Muscle of leg (tissue), 11 donors: ENCODE measurements around the gene ITK. TPM values are rescaled to one million over a fixed set of nuclear protein-coding genes. Genes with fewer than 3 reads are reported as not detected.

ENCODE experiments used
- DNase-seq: peaks from one replicate; pipeline ENCODE4 v3.0.0; 2013
- H3K27ac ChIP-seq: one replicate; pipeline ENCODE4 v1.5.1; 2013; ENCODE audit warnings: mild to moderate bottlenecking, low read length, control low read depth
- H3K27me3 ChIP-seq: one replicate; pipeline ENCODE4 v1.6.1; 2013; ENCODE audit warnings: low read length; ENCODE audit not compliant: control insufficient read depth, insufficient read depth
- H3K36me3 ChIP-seq: one replicate; pipeline ENCODE4 v1.6.1; 2013; ENCODE audit warnings: low read length; ENCODE audit not compliant: control insufficient read depth, insufficient read depth
- H3K4me1 ChIP-seq: one replicate; pipeline ENCODE4 v1.6.1; 2013; ENCODE audit warnings: low read length; ENCODE audit not compliant: control insufficient read depth, insufficient read depth
- H3K4me3 ChIP-seq: one replicate; pipeline ENCODE4 v1.5.1; 2013; ENCODE audit warnings: low read length, control low read depth
- H3K9me3 ChIP-seq: replicated peaks from 2 replicates; pipeline ENCODE4 v1.6.1; 2013; ENCODE audit warnings: low read depth, low read length; ENCODE audit not compliant: control insufficient read depth
- WGBS: methylation state at CpG from one replicate; pipeline ENCODE4 v1.1.5; 2013; ENCODE audit warnings: missing lambda C conversion rate; ENCODE audit not compliant: insufficient coverage; 5-methylcytosine and 5-hydroxymethylcytosine counted together
- polyA plus RNA-seq, 8 donors: library from polyadenylated mRNA; unstranded; fragments of 120-200 nt; gene quantifications; one replicate each; pipeline versions ENCODE4 v1.2.1 to v1.2.3, GENCODE V29; 2013; ENCODE audit warnings: inconsistent platforms in 1 of 8, low replicate concordance in 1 of 8; ENCODE audit not compliant: insufficient read length in 8 of 8, insufficient read depth in 1 of 8
- total RNA-seq: library from RNA; stranded (reverse); fragments of 120-200 nt; gene quantifications from one replicate; pipeline ENCODE4 v1.2.4, GENCODE V29; 2013

Gene ITK
- total and polyA plus RNA-seq, 9 donors: 0.08 to 0.54 (median 0.21) TPM

- DNase-seq: no peak
- Histone ChIP-seq H3K4me3 (no peak overlapping the region), H3K4me1 (no peaks in the 10 kb centered on the region), H3K36me3 (no peaks in the 10 kb centered on the region), H3K9me3 (no peaks in the 10 kb centered on the region), H3K27me3 (no peaks in the 10 kb centered on the region), H3K27ac (no peak overlapping the region)
Observed at GRCh38 chr5:157188270-157188669, 7.6 kb downstream of the ITK start.

GRCh38 chr5:157189223-157189622 lies 8.6 kb downstream of the ITK start:
- DNase-seq: no peak
- H3K36me3 ChIP-seq: no peaks in the 10 kb centered on the region
- WGBS: 68% methylated on average over 4 of the region's 7 CpGs
- no peak overlapping the region for H3K27ac ChIP-seq
- H3K4me1 ChIP-seq: no peaks in the 10 kb centered on the region
- H3K4me3 ChIP-seq: no peak overlapping the region
- H3K9me3 ChIP-seq: no peaks in the 10 kb centered on the region
- H3K27me3 ChIP-seq: peaks cover 3% of the 10 kb centered on the region

- H3K9me3 ChIP-seq: no peaks in the 10 kb centered on the region
- no peak overlapping the region for H3K27ac ChIP-seq
- H3K4me3 ChIP-seq: no peak overlapping the region
- peaks cover 3% of the 10 kb centered on the region for H3K27me3 ChIP-seq
- H3K36me3 ChIP-seq: no peaks in the 10 kb centered on the region
- DNase-seq: no peak
- 90% methylated on average over 2 of the region's 10 CpGs for WGBS
- H3K4me1 ChIP-seq: no peaks in the 10 kb centered on the region
Observed at GRCh38 chr5:157193699-157194424, 13.2 kb downstream of the ITK start.

GRCh38 chr5:157196045-157196444 lies 15.4 kb downstream of the ITK start:
- Histone ChIP-seq H3K4me1 (no peaks in the 10 kb centered on the region), H3K36me3 (no peaks in the 10 kb centered on the region), H3K9me3 (no peaks in the 10 kb centered on the region), H3K27ac (no peak overlapping the region), H3K4me3 (no peak overlapping the region), H3K27me3 (peaks cover 3% of the 10 kb centered on the region)
- DNase-seq: no peak

- no peak overlapping the region for H3K4me3 ChIP-seq
- no peaks in the 10 kb centered on the region for H3K4me1 ChIP-seq
- WGBS: no CpG with 5 or more reads among the region's 3 CpGs
- H3K27me3 ChIP-seq: peaks cover 3% of the 10 kb centered on the region
- H3K9me3 ChIP-seq: no peaks in the 10 kb centered on the region
- H3K27ac ChIP-seq: no peak overlapping the region
- DNase-seq: no peak
- no peaks in the 10 kb centered on the region for H3K36me3 ChIP-seq
Observed at GRCh38 chr5:157197086-157197485, 16.4 kb downstream of the ITK start.

GRCh38 chr5:157198277-157198986 lies 17.8 kb downstream of the ITK start:
- Histone ChIP-seq H3K27ac (no peak overlapping the region), H3K4me3 (no peak overlapping the region), H3K27me3 (peaks cover 3% of the 10 kb centered on the region), H3K9me3 (no peaks in the 10 kb centered on the region), H3K4me1 (no peaks in the 10 kb centered on the region), H3K36me3 (no peaks in the 10 kb centered on the region)
- 31% methylated on average over 2 of the region's 5 CpGs for WGBS
- no peak for DNase-seq

GRCh38 chr5:157201857-157202256 lies 21.2 kb downstream of the ITK start:
- H3K36me3 ChIP-seq: no peaks in the 10 kb centered on the region
- 82% methylated on average over 2 of the region's 4 CpGs for WGBS

GRCh38 chr5:157203417-157203816 lies 22.8 kb downstream of the ITK start:
- 65% methylated on average over 2 of the region's 4 CpGs for WGBS
- Histone ChIP-seq H3K4me3 (no peak overlapping the region), H3K36me3 (no peaks in the 10 kb centered on the region), H3K27me3 (no peaks in the 10 kb centered on the region), H3K4me1 (no peaks in the 10 kb centered on the region), H3K9me3 (no peaks in the 10 kb centered on the region), H3K27ac (no peak overlapping the region)
- DNase-seq: no peak

More at GRCh38 chr5:157201857-157202256, 21.2 kb downstream of the ITK start:
- Histone ChIP-seq H3K4me3 (no peak overlapping the region), H3K27me3 (no peaks in the 10 kb centered on the region), H3K4me1 (no peaks in the 10 kb centered on the region), H3K27ac (no peak overlapping the region), H3K9me3 (no peaks in the 10 kb centered on the region)
- DNase-seq: no peak

- Histone ChIP-seq H3K9me3 (no peaks in the 10 kb centered on the region), H3K4me3 (no peak overlapping the region), H3K36me3 (no peaks in the 10 kb centered on the region), H3K27me3 (no peaks in the 10 kb centered on the region), H3K27ac (no peak overlapping the region), H3K4me1 (no peaks in the 10 kb centered on the region)
- DNase-seq: no peak
- WGBS: no CpG with 5 or more reads among the region's 4 CpGs
Observed at GRCh38 chr5:157204765-157205164, 24.1 kb downstream of the ITK start.

GRCh38 chr5:157205708-157206107 lies 25.1 kb downstream of the ITK start:
- H3K27ac ChIP-seq: no peak overlapping the region
- no peak for DNase-seq
- no peak overlapping the region for H3K4me3 ChIP-seq
- H3K27me3 ChIP-seq: no peaks in the 10 kb centered on the region
- no peaks in the 10 kb centered on the region for H3K9me3 ChIP-seq
- no peaks in the 10 kb centered on the region for H3K36me3 ChIP-seq
- H3K4me1 ChIP-seq: no peaks in the 10 kb centered on the region
- no CpG with 5 or more reads among the region's 6 CpGs for WGBS
